Measurements from ENCODE around the gene CLCN4. TPM values are rescaled to one million over a fixed set of nuclear protein-coding genes. Genes with fewer than 3 reads are reported as not detected.

The CLCN4 gene
- total and polyA plus RNA-seq, 2 donors (not counting 1 experiment from before 2014, with no cell fraction given), result 7.7 to 9.1 TPM

DNA sequence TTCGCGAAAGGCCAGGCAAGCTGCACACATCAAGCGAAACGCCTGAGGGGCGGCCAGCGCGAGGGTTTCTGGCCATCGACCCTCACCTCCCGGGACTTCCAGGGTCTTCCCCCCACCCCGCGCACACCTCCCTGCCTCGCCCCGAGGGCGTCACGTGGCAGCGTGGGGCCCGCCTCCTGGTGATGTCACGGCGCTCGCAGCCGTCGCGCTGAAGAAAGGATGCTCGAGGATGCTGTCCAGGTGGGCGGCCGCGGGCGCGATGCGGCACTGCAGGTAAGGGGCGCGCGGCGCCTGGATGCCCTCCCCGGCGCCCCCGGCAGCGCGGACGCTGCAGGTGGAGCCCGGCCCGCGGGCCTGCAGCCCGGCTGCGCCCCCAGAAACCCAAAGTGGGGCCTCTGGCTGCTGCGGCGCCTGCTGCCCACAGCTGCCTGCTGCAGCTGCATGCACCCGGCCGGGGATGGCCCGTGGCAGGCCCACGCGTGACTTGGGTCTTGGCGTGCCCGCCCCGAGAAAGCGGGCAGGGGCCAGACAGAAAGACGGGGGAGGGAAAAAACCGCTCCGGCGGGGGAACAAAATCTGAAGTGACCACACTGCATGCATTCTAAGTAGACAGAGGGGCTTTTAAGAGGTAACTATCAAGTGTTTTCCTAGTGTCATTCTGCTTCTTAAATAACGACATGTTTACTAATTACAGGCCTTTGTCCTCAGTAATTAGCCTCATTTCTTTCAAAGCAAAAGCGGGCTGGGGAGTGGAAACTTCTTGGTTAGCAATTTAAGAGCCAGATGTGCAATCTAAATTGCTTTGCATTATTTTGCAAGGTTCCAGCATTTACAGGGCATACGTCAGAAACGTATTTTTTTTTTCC is 1.7 kb downstream of the CLCN4 start:
- Histone ChIP-seq H3K9me3 (ENCODE audit: control extremely low read depth in 1 of 3, control insufficient read depth in 2 of 3, insufficient read depth in 1 of 3, low read length in 2 of 3) (no peaks in the 10 kb centered on the region), H3K9ac (ENCODE audit: low read length) (peak overlapping the region; percentile 72), H3K79me2 (ENCODE audit: control insufficient read depth, insufficient read depth, low read length) (peaks cover 46% of the 10 kb centered on the region), H2AFZ (ENCODE audit: insufficient read depth, low read depth, low read length, poor library complexity, severe bottlenecking) (peak overlapping the region; percentile 27), H3K4me3 (ENCODE audit: control extremely low read depth in 1 of 5, extremely low read depth in 1 of 5, insufficient read depth in 1 of 5, low read depth in 2 of 5, low read length in 4 of 5) (peak overlapping the region in 4 of 5 experiments; percentile 56 to 80 (median 65)), H3K4me1 (ENCODE audit: control insufficient read depth in 2 of 2, insufficient read depth in 2 of 2, low read length in 2 of 2) (peaks cover 29 to 32% of the 10 kb centered on the region in 2 donors), H3K4me2 (replicated peaks; ENCODE audit: low read depth, low read length, poor library complexity, severe bottlenecking) (peak overlapping the region; percentile 72), H3K27me3 (replicated peaks in 1 of 4; ENCODE audit: control extremely low read depth in 1 of 4, control insufficient read depth in 3 of 4, insufficient read depth in 4 of 4, low read length in 3 of 4) (no peaks in the 10 kb centered on the region), H4K20me1 (ENCODE audit: control insufficient read depth, insufficient read depth, low read length, poor library complexity, severe bottlenecking) (peaks cover 32% of the 10 kb centered on the region), H3K27ac (ENCODE audit: low read length in 2 of 2) (peak overlapping the region; percentile 83 to 91), H3K36me3 (replicated peaks in 1 of 2; ENCODE audit: control extremely low read depth in 1 of 2, control insufficient read depth in 1 of 2, extremely low read depth in 1 of 2, insufficient read depth in 2 of 2, low read length in 1 of 2) (peaks cover 0 to 16% of the 10 kb centered on the region in 2 experiments)
- Mint-ChIP-seq H3K9me3 (ENCODE audit: insufficient read depth) (no peaks in the 10 kb centered on the region), H3K27me3 (no peaks in the 10 kb centered on the region), H3K4me1 (peaks cover 35% of the 10 kb centered on the region), H3K27ac (peak overlapping the region; percentile 81), H3K4me3 (peak overlapping the region; percentile 86)
- 1% methylated on average over 48 of the region's 64 CpGs for WGBS (ENCODE audit: insufficient coverage)
- ATAC-seq (ENCODE audit: low read depth) (peak; percentile 54), DNase-seq (peak; percentile 59)
- ChIA-PET CTCF (interaction anchor here (0.5 to 0.6 kb wide), 2 partner anchors 31 to 47 kb away, joined by 3 read pairs; no protein-coding TSS in a partner anchor), POLR2A (no interaction called here)
- intact Hi-C loops (cut with micrococcal nuclease), result no loop called here
- no peak for TF ChIP-seq EZH2 (IDR thresholded peaks at IDR 0.05; ENCODE audit: borderline replicate concordance, insufficient read depth, low read depth, low read length, poor library complexity, severe bottlenecking)
- TF ChIP-seq, protein P1, sequence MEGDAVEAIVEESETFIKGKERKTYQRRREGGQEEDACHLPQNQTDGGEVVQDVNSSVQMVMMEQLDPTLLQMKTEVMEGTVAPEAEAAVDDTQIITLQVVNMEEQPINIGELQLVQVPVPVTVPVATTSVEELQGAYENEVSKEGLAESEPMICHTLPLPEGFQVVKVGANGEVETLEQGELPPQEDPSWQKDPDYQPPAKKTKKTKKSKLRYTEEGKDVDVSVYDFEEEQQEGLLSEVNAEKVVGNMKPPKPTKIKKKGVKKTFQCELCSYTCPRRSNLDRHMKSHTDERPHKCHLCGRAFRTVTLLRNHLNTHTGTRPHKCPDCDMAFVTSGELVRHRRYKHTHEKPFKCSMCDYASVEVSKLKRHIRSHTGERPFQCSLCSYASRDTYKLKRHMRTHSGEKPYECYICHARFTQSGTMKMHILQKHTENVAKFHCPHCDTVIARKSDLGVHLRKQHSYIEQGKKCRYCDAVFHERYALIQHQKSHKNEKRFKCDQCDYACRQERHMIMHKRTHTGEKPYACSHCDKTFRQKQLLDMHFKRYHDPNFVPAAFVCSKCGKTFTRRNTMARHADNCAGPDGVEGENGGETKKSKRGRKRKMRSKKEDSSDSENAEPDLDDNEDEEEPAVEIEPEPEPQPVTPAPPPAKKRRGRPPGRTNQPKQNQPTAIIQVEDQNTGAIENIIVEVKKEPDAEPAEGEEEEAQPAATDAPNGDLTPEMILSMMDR (IDR thresholded peaks at IDR 0.05), result no peak

DNA sequence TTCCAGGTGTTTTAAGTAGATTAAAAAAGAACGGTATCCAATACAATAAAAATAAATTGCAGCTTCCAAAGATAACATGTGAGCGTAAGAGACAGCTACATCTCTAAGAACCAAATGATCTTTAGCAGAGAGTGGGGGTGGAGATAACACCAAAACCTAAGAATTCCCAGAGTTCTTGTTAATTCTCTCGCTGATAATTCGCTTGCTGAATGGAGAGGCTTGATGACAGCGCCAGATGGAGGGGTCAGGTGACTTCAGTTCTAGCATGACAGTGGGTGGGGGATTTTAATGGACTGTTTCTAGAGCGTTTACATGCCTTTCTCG is 2.3 kb downstream of the CLCN4 start:
- Histone ChIP-seq H3K4me3 (ENCODE audit: control extremely low read depth in 1 of 5, extremely low read depth in 1 of 5, insufficient read depth in 1 of 5, low read depth in 2 of 5, low read length in 4 of 5) (no peak overlapping the region), H2AFZ (ENCODE audit: insufficient read depth, low read depth, low read length, poor library complexity, severe bottlenecking) (no peak overlapping the region), H4K20me1 (ENCODE audit: control insufficient read depth, insufficient read depth, low read length, poor library complexity, severe bottlenecking) (peaks cover 32% of the 10 kb centered on the region), H3K27me3 (replicated peaks in 1 of 4; ENCODE audit: control extremely low read depth in 1 of 4, control insufficient read depth in 3 of 4, insufficient read depth in 4 of 4, low read length in 3 of 4) (no peaks in the 10 kb centered on the region), H3K9me3 (ENCODE audit: control extremely low read depth in 1 of 3, control insufficient read depth in 2 of 3, insufficient read depth in 1 of 3, low read length in 2 of 3) (peaks cover 0 to 2% (median 0%) of the 10 kb centered on the region in 3 donors), H3K27ac (ENCODE audit: low read length in 2 of 2) (peak overlapping the region in 1 of 2 donors; percentile 25), H3K4me2 (replicated peaks; ENCODE audit: low read depth, low read length, poor library complexity, severe bottlenecking) (peak overlapping the region; percentile 72), H3K79me2 (ENCODE audit: control insufficient read depth, insufficient read depth, low read length) (peaks cover 52% of the 10 kb centered on the region), H3K4me1 (ENCODE audit: control insufficient read depth in 2 of 2, insufficient read depth in 2 of 2, low read length in 2 of 2) (peaks cover 29 to 32% of the 10 kb centered on the region in 2 donors), H3K9ac (ENCODE audit: low read length) (no peak overlapping the region), H3K36me3 (replicated peaks in 1 of 2; ENCODE audit: control extremely low read depth in 1 of 2, control insufficient read depth in 1 of 2, extremely low read depth in 1 of 2, insufficient read depth in 2 of 2, low read length in 1 of 2) (peaks cover 0 to 16% of the 10 kb centered on the region in 2 experiments)
- ATAC-seq (ENCODE audit: low read depth) (no peak), DNase-seq (no peak)
- 100% methylated on average over 2 of the region's 7 CpGs for WGBS (ENCODE audit: insufficient coverage)
- Mint-ChIP-seq H3K4me3 (peak overlapping the region; percentile 45), H3K4me1 (peaks cover 38% of the 10 kb centered on the region), H3K27me3 (no peaks in the 10 kb centered on the region), H3K9me3 (ENCODE audit: insufficient read depth) (no peaks in the 10 kb centered on the region), H3K27ac (peak overlapping the region; percentile 46)
- POLR2A ChIA-PET, result no interaction called here
- CTCF ChIA-PET, result no interaction called here
- intact Hi-C loops (cut with micrococcal nuclease), result no loop called here
- no peak for TF ChIP-seq EZH2 (IDR thresholded peaks at IDR 0.05; ENCODE audit: borderline replicate concordance, insufficient read depth, low read depth, low read length, poor library complexity, severe bottlenecking)
- TF ChIP-seq, protein P1 (IDR thresholded peaks at IDR 0.05), result no peak
